ENCODE results near the gene RNF183. TPM values are rescaled to one million over a fixed set of nuclear protein-coding genes. Genes with fewer than 3 reads are reported as not detected.

RNF183 gene
- polyA plus RNA-seq, 1 of the 3 experiments (the other 2 are of a cell fraction): not detected

GRCh38 chr9:113322671-113323070 lies 19.5 kb upstream of the RNF183 start:
- no peaks in the 10 kb centered on the region for H4K20me1 ChIP-seq (ENCODE audit: insufficient read depth)
- ChIA-PET CTCF (no interaction called here), POLR2A (no interaction called here)
- peaks cover 0 to 3% of the 10 kb centered on the region in 2 experiments for H3K36me3 ChIP-seq (replicated peaks in 1 of 2; ENCODE audit: control insufficient read depth in 1 of 2, insufficient read depth in 2 of 2, low read length in 1 of 2)
- H3K27me3 ChIP-seq (ENCODE audit: insufficient read depth): no peaks in the 10 kb centered on the region; the same call in 1 of the 2 replicates
- H3K27ac ChIP-seq (ENCODE audit: low read depth in 2 of 2, low read length in 1 of 2): no peak overlapping the region
- H3K9me3 ChIP-seq: no peaks in the 10 kb centered on the region
- H2AFZ ChIP-seq (ENCODE audit: low read depth): no peak overlapping the region
- H3K4me2 ChIP-seq: no peak overlapping the region
- TF ChIP-seq GABPA (IDR thresholded peaks at IDR 0.05; ENCODE audit: low read depth) (no peak), RCOR1 (IDR thresholded peaks at IDR 0.05; ENCODE audit: low read length) (no peak), PBX3 (IDR thresholded peaks at IDR 0.05) (no peak), RXRA (IDR thresholded peaks at IDR 0.05; ENCODE audit: borderline replicate concordance, low read depth) (no peak), MAX (IDR thresholded peaks at IDR 0.05; ENCODE audit: low read depth) (no peak), RAD21 (IDR thresholded peaks at IDR 0.05; ENCODE audit: low read length) (no peak), NFIC (IDR thresholded peaks at IDR 0.05; ENCODE audit: borderline replicate concordance) (no peak), SMC3 (IDR thresholded peaks at IDR 0.05; ENCODE audit: low read depth, low read length) (no peak), EP300 (IDR thresholded peaks at IDR 0.05; ENCODE audit: borderline replicate concordance in 1 of 2, low read depth in 1 of 2, low read length in 1 of 2) (no peak), TAF1 (IDR thresholded peaks at IDR 0.05; ENCODE audit: borderline replicate concordance, low read depth, low read length) (no peak), ZBTB33 (IDR thresholded peaks at IDR 0.05; ENCODE audit: borderline replicate concordance, low read depth) (no peak), USF1 (IDR thresholded peaks at IDR 0.05; ENCODE audit: borderline replicate concordance, low read depth) (no peak), TCF12 (IDR thresholded peaks at IDR 0.05) (no peak), CHD2 (IDR thresholded peaks at IDR 0.05; ENCODE audit: low read length, partially characterized antibody) (no peak), SIN3A (IDR thresholded peaks at IDR 0.05; ENCODE audit: borderline replicate concordance, low read depth, low read length) (no peak), MEF2A (IDR thresholded peaks at IDR 0.05; ENCODE audit: borderline replicate concordance, low read depth) (no peak), GATA2 (CRISPR knock-in tag; IDR thresholded peaks at IDR 0.05) (no peak), NRF1 (IDR thresholded peaks at IDR 0.05; ENCODE audit: low read depth, low read length) (no peak), ELF1 (IDR thresholded peaks at IDR 0.05) (no peak)
- H3F3A ChIP-seq (replicated peaks; ENCODE audit: insufficient read depth): no peaks in the 10 kb centered on the region
- peaks cover 0 to 4% of the 10 kb centered on the region in 2 experiments; a peak in 1 of 4 replicates for H3K4me1 ChIP-seq (ENCODE audit: control insufficient read depth in 1 of 2, insufficient read depth in 2 of 2, low read depth in 1 of 2, low read length in 1 of 2)
- H3K79me2 ChIP-seq (ENCODE audit: insufficient read depth): no peaks in the 10 kb centered on the region
- no peak for DNase-seq
- H3K4me3 ChIP-seq (ENCODE audit: low read depth in 2 of 2, low read length in 1 of 2): no peak overlapping the region
- 73% methylated on average over 6 of the region's 6 CpGs for WGBS (ENCODE audit: low lambda C conversion rate)
- H3K9ac ChIP-seq: no peak overlapping the region
- no peaks in the 10 kb centered on the region for H3K9me2 ChIP-seq

All from SK-N-SH (cell line).